Epithelial cell of proximal tubule (primary cell): Measurements from ENCODE around the gene MED12L. TPM values are rescaled to one million over a fixed set of nuclear protein-coding genes. Genes with fewer than 3 reads are reported as not detected.

ENCODE experiments used
- DNase-seq: peaks from one replicate; pipeline ENCODE4 v3.0.0-alpha.2; 2011; ENCODE audit warnings: low read depth
- H3K4me3 ChIP-seq: 2 replicates; pipeline ENCODE4 v1.5.1; 2011; ENCODE audit warnings: low read depth, mild to moderate bottlenecking, low read length
- CTCF ChIP-seq: conservative IDR thresholded peaks from 2 replicates; pipeline ENCODE4 v1.5.1; 2012; ENCODE audit warnings: low read depth, mild to moderate bottlenecking, low read length
- total RNA-seq: library from RNA; depleted of rRNA; stranded (reverse); fragments of >200 nt; gene quantifications from 2 replicates; pipeline ENCODE4 v1.2.3, GENCODE V29; 2015

Gene MED12L
- total RNA-seq, 1 donor from 2014 or later = 0.12 TPM

GRCh38 chr3:151320131-151320530 lies 234.7 kb downstream of the MED12L start:
- no peak for DNase-seq
- H3K4me3 ChIP-seq = no peak overlapping the region
- TF ChIP-seq CTCF = no peak

GRCh38 chr3:151321526-151321925 lies 236.1 kb downstream of the MED12L start:
- no peak for TF ChIP-seq CTCF
- H3K4me3 ChIP-seq = no peak overlapping the region
- no peak for DNase-seq

GRCh38 chr3:151322511-151322910 lies 237.0 kb downstream of the MED12L start:
- no peak overlapping the region for H3K4me3 ChIP-seq
- TF ChIP-seq CTCF = no peak
- no peak for DNase-seq

GRCh38 chr3:151327571-151328198 lies 242.2 kb downstream of the MED12L start:
- peak; percentile 54 for TF ChIP-seq CTCF
- no peak for DNase-seq
- H3K4me3 ChIP-seq = no peak overlapping the region

- no peak for DNase-seq
- H3K4me3 ChIP-seq = no peak overlapping the region
- peak; percentile 1 for TF ChIP-seq CTCF
Measured at GRCh38 chr3:151328298-151328995, 243.0 kb downstream of the MED12L start.

GRCh38 chr3:151329363-151329762 lies 243.9 kb downstream of the MED12L start, which contains the start of gene P2RY13:
Gene P2RY13 (minus strand): TSS chr3:151329549. CDS start chr3:151329528, 21 bp downstream.
- TF ChIP-seq CTCF = no peak
- H3K4me3 ChIP-seq = no peak within 1 kb of the TSS

More at GRCh38 chr3:151329363-151329762, 243.9 kb downstream of the MED12L start, which contains the start of gene P2RY13:
- no peak for DNase-seq
